ENCODE measurements around the gene ADAM12.

DNA sequence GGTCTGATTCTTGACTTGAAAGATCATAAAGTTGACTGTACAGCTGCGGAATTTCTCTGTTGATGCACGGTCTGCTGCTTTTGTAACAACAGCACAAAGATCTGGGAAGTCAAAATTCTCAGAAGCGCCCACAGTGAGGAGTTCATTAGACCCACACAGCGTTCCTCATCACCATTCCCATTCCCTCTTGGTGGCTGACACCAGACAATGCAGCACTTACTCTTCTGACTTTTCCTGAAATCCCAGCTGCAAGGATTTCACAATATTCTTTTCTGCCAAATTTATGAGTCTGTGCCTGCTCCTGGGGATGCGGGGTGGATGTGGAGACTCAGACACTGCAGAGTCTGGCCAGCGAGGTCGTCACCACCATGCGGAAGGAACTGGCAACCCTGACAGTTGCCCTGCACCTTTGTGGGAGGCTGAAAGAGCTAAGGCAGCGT is 258.0 kb downstream of the ADAM12 start:
- TF ChIP-seq, protein P1, sequence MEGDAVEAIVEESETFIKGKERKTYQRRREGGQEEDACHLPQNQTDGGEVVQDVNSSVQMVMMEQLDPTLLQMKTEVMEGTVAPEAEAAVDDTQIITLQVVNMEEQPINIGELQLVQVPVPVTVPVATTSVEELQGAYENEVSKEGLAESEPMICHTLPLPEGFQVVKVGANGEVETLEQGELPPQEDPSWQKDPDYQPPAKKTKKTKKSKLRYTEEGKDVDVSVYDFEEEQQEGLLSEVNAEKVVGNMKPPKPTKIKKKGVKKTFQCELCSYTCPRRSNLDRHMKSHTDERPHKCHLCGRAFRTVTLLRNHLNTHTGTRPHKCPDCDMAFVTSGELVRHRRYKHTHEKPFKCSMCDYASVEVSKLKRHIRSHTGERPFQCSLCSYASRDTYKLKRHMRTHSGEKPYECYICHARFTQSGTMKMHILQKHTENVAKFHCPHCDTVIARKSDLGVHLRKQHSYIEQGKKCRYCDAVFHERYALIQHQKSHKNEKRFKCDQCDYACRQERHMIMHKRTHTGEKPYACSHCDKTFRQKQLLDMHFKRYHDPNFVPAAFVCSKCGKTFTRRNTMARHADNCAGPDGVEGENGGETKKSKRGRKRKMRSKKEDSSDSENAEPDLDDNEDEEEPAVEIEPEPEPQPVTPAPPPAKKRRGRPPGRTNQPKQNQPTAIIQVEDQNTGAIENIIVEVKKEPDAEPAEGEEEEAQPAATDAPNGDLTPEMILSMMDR (IDR thresholded peaks at IDR 0.05 in 2 of 3, conservative IDR thresholded peaks at IDR 0.05 in 1 of 3; ENCODE audit: control insufficient read depth in 2 of 3, extremely low read depth in 1 of 3, insufficient read depth in 1 of 3, low read depth in 3 of 3, low read length in 3 of 3): no peak
- TF ChIP-seq, protein P2, sequence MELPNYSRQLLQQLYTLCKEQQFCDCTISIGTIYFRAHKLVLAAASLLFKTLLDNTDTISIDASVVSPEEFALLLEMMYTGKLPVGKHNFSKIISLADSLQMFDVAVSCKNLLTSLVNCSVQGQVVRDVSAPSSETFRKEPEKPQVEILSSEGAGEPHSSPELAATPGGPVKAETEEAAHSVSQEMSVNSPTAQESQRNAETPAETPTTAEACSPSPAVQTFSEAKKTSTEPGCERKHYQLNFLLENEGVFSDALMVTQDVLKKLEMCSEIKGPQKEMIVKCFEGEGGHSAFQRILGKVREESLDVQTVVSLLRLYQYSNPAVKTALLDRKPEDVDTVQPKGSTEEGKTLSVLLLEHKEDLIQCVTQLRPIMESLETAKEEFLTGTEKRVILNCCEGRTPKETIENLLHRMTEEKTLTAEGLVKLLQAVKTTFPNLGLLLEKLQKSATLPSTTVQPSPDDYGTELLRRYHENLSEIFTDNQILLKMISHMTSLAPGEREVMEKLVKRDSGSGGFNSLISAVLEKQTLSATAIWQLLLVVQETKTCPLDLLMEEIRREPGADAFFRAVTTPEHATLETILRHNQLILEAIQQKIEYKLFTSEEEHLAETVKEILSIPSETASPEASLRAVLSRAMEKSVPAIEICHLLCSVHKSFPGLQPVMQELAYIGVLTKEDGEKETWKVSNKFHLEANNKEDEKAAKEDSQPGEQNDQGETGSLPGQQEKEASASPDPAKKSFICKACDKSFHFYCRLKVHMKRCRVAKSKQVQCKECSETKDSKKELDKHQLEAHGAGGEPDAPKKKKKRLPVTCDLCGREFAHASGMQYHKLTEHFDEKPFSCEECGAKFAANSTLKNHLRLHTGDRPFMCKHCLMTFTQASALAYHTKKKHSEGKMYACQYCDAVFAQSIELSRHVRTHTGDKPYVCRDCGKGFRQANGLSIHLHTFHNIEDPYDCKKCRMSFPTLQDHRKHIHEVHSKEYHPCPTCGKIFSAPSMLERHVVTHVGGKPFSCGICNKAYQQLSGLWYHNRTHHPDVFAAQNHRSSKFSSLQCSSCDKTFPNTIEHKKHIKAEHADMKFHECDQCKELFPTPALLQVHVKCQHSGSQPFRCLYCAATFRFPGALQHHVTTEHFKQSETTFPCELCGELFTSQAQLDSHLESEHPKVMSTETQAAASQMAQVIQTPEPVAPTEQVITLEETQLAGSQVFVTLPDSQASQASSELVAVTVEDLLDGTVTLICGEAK (IDR thresholded peaks at IDR 0.05; ENCODE audit: borderline replicate concordance): no peak
- TF ChIP-seq, protein P3, sequence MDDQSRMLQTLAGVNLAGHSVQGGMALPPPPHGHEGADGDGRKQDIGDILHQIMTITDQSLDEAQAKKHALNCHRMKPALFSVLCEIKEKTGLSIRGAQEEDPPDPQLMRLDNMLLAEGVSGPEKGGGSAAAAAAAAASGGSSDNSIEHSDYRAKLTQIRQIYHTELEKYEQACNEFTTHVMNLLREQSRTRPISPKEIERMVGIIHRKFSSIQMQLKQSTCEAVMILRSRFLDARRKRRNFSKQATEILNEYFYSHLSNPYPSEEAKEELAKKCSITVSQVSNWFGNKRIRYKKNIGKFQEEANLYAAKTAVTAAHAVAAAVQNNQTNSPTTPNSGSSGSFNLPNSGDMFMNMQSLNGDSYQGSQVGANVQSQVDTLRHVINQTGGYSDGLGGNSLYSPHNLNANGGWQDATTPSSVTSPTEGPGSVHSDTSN (IDR thresholded peaks at IDR 0.05; ENCODE audit: insufficient replicate concordance, low read depth, low read length): no peak
- TF ChIP-seq CEBPB (IDR thresholded peaks at IDR 0.05; ENCODE audit: borderline replicate concordance in 1 of 2, low read depth in 2 of 2, low read length in 2 of 2) (no peak), HDAC2 (IDR thresholded peaks at IDR 0.05) (no peak)
- TF ChIP-seq, protein P4, sequence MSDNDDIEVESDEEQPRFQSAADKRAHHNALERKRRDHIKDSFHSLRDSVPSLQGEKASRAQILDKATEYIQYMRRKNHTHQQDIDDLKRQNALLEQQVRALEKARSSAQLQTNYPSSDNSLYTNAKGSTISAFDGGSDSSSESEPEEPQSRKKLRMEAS (IDR thresholded peaks at IDR 0.05; ENCODE audit: low read depth, low read length): no peak

Measured in GM12878 (cell line).